ENCODE data around the gene GAREM1. TPM values are rescaled to one million over a fixed set of nuclear protein-coding genes. Genes with fewer than 3 reads are reported as not detected.

Gene GAREM1
- total RNA-seq, 1 donor: 0.86 TPM

GRCh38 chr18:32264401-32264800 is 206.3 kb downstream of the GAREM1 start:
- no peak for DNase-seq (ENCODE audit: low read depth)
- no peak for TF ChIP-seq CTCF (IDR thresholded peaks at IDR 0.05; ENCODE audit: insufficient read depth, low read depth, low read length)
- H3K4me3 ChIP-seq (ENCODE audit: low read depth, low read length): no peak overlapping the region

GRCh38 chr18:32262092-32262491 is 208.6 kb downstream of the GAREM1 start:
- no peak overlapping the region for H3K4me3 ChIP-seq (ENCODE audit: low read depth, low read length)
- no peak for TF ChIP-seq CTCF (IDR thresholded peaks at IDR 0.05; ENCODE audit: insufficient read depth, low read depth, low read length)
- no peak for DNase-seq (ENCODE audit: low read depth)

- no peak for TF ChIP-seq CTCF (IDR thresholded peaks at IDR 0.05; ENCODE audit: insufficient read depth, low read depth, low read length)
- H3K4me3 ChIP-seq (ENCODE audit: low read depth, low read length): no peak overlapping the region
- DNase-seq (ENCODE audit: low read depth): no peak
Observed at GRCh38 chr18:32261003-32261402, 209.7 kb downstream of the GAREM1 start.

GRCh38 chr18:32259553-32259952 is 211.1 kb downstream of the GAREM1 start:
- H3K4me3 ChIP-seq (ENCODE audit: low read depth, low read length): no peak overlapping the region
- no peak for TF ChIP-seq CTCF (IDR thresholded peaks at IDR 0.05; ENCODE audit: insufficient read depth, low read depth, low read length)
- DNase-seq (ENCODE audit: low read depth): no peak

GRCh38 chr18:32258558-32259204 is 212.0 kb downstream of the GAREM1 start:
- DNase-seq (ENCODE audit: low read depth): no peak
- no peak overlapping the region for H3K4me3 ChIP-seq (ENCODE audit: low read depth, low read length)
- no peak for TF ChIP-seq CTCF (IDR thresholded peaks at IDR 0.05; ENCODE audit: insufficient read depth, low read depth, low read length)

GRCh38 chr18:32258148-32258547 is 212.5 kb downstream of the GAREM1 start:
- no peak overlapping the region for H3K4me3 ChIP-seq (ENCODE audit: low read depth, low read length)
- TF ChIP-seq CTCF (IDR thresholded peaks at IDR 0.05; ENCODE audit: insufficient read depth, low read depth, low read length): no peak
- no peak for DNase-seq (ENCODE audit: low read depth)

Data from fibroblast of villous mesenchyme (primary cell).